Bronchial epithelial cell (primary cell): ENCODE measurements around the gene RAB8A. TPM values are rescaled to one million over a fixed set of nuclear protein-coding genes. Genes with fewer than 3 reads are reported as not detected.

Source experiments
- DNase-seq: peaks from one replicate; pipeline ENCODE4 v3.0.0-alpha.2; 2010; ENCODE audit warnings: low read depth
- FAIRE-seq: peaks from 2 replicates; lab custom pipeline; 2011; peaks lifted over from hg19 to GRCh38; lab: Jason Lieb, UNC
- H3K27me3 ChIP-seq: 2 replicates; pipeline ENCODE4 v1.5.1; 2011; ENCODE audit warnings: low read length; ENCODE audit not compliant: control insufficient read depth, insufficient read depth
- H3K36me3 ChIP-seq: 2 replicates; pipeline ENCODE4 v1.5.1; 2011; ENCODE audit warnings: low read length; ENCODE audit not compliant: control insufficient read depth, insufficient read depth
- H3K4me3 ChIP-seq: 2 replicates; pipeline ENCODE4 v1.5.1; 2011; ENCODE audit warnings: mild to moderate bottlenecking, low read depth, low read length, control low read depth
- total RNA-seq: library from RNA; depleted of rRNA; stranded (reverse); fragments of >200 nt; gene quantifications from 2 replicates; pipeline ENCODE4 v1.2.1, GENCODE V29; 2014
- TF ChIP-seq, protein P1 (sequence below): IDR thresholded peaks from 2 replicates; pipeline ENCODE4 v1.5.1; 2011; ENCODE audit warnings: mild to moderate bottlenecking, moderate library complexity, low read length, control low read depth, inconsistent platforms; ENCODE audit not compliant: insufficient read depth, severe bottlenecking

RAB8A gene
- total RNA-seq, 1 donor from 2014 or later = 76.6 TPM

DNA sequence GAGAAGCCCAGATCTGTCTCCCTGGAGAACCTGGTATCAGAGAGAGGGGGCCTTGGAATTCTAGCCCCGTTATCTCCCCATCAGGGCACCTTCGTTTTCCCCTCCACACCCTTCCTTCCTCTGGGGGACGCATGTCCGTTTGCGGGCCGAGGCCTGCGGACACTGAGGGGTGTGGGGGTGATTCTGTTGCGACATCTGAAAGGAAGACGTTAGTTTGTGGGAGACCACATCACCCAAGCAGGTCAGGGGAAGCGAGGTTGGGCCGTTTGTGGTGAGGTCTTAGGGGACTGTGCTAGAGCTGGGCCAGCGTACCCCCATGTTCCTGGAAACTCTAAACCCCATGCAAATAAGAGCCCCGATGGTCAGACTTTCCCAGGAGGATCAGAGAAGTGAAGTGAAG lies 28.1 kb downstream of the RAB8A start:
- TF ChIP-seq, protein P1, sequence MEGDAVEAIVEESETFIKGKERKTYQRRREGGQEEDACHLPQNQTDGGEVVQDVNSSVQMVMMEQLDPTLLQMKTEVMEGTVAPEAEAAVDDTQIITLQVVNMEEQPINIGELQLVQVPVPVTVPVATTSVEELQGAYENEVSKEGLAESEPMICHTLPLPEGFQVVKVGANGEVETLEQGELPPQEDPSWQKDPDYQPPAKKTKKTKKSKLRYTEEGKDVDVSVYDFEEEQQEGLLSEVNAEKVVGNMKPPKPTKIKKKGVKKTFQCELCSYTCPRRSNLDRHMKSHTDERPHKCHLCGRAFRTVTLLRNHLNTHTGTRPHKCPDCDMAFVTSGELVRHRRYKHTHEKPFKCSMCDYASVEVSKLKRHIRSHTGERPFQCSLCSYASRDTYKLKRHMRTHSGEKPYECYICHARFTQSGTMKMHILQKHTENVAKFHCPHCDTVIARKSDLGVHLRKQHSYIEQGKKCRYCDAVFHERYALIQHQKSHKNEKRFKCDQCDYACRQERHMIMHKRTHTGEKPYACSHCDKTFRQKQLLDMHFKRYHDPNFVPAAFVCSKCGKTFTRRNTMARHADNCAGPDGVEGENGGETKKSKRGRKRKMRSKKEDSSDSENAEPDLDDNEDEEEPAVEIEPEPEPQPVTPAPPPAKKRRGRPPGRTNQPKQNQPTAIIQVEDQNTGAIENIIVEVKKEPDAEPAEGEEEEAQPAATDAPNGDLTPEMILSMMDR = no peak
- no peak for DNase-seq
- H3K36me3 ChIP-seq = no peaks in the 10 kb centered on the region
- no peak for FAIRE-seq
- H3K27me3 ChIP-seq = no peaks in the 10 kb centered on the region
- no peak overlapping the region for H3K4me3 ChIP-seq

- TF ChIP-seq, protein P1 = no peak
- no peaks in the 10 kb centered on the region for H3K36me3 ChIP-seq
- no peaks in the 10 kb centered on the region for H3K27me3 ChIP-seq
- H3K4me3 ChIP-seq = no peak overlapping the region
- FAIRE-seq (no peak), DNase-seq (no peak)
Observed at GRCh38 chr19:16141043-16141442, 29.4 kb downstream of the RAB8A start.

DNA sequence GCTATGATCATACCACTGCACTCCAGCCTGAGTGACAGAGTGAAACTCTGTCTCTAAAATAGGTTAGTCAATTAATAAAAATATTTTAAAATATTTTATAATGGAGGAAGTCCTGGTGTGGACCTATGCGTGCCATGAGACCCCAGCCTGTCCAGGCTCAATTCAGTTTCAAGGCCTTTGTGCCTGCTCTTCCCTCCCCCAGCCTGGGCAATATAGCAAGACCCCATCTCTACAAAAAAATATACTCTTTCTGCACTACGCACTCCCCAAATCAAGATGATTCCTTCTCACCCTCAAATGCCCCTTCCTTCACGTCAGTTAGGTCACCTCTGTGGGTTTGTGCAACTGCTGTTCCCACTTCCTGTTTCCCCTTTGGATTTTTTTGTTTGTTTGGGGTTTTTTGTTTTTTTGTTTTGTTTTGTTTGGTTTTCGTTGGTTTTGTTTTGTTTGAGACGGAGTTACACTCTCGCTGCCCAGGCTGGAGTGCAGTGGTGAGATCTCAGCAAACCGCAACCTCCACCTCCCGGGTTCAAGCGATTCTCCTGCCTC lies 30.4 kb downstream of the RAB8A start:
- Histone ChIP-seq H3K4me3 (no peak overlapping the region), H3K27me3 (no peaks in the 10 kb centered on the region), H3K36me3 (no peaks in the 10 kb centered on the region)
- TF ChIP-seq, protein P1 = no peak
- DNase-seq (no peak), FAIRE-seq (no peak)

DNA sequence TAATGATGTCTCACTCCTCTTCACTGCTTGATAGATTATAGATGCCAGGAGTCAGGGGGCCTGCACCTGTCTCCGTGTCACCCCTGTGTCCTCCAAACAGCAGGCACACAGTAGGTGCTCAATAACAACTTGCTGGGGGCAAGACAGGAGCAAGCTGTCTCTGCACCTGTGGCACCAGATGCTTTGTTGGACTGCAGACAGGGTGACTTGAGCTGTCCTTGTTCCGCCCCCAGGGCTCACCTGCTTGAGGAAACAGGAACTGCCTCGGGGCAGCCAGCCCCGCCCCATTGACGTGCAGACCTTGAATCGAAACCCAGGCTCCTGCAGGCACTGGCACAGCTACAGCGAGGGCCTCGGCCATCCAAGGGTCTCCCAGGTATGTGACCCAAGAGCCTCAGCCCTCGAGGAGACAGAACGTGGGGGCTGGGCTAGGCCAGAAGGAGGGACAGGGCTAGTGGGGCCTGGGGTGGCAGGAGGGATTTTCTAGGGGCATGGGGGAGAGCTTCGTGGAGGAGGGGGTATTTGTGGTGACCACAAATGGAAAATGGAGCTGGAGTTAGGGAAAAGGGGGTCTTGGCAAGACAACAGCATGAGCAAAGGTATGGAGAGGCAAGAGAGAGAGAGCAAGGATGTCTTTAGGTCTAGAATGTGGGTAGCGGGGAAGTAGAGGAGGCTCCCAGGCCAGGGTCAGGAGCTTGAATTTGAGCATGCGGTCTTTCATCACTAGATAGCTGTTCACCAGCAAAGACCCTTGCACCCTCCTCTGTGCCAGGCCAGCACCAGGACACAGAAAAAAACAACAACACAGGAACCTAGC lies 31.9 kb downstream of the RAB8A start, which contains the start of gene HSH2D:
HSH2D (plus strand) TSS at position 287 of the 817 bp plus-strand sequence. CDS start 5,066 bp downstream, outside the sequence.
- FAIRE-seq (no peak), DNase-seq (peak; percentile 52)
- Histone ChIP-seq H3K27me3 (no peaks in the 10 kb centered on the region), H3K36me3 (no peaks in the 10 kb centered on the region), H3K4me3 (no peak within 1 kb of the TSS)
- TF ChIP-seq, protein P1 = no peak

GRCh38 chr19:16144216-16144581 lies 32.5 kb downstream of the RAB8A start:
- DNase-seq (no peak), FAIRE-seq (no peak)
- Histone ChIP-seq H3K36me3 (no peaks in the 10 kb centered on the region), H3K4me3 (no peak overlapping the region), H3K27me3 (no peaks in the 10 kb centered on the region)
- TF ChIP-seq, protein P1 = no peak
